ENCODE results near the gene ABR.
"Not testable (repeated sequence)": the region's sequence is repeated elsewhere in the genome, so short reads cannot be mapped to it uniquely, and the experiment has no call there.

Gene ABR

GRCh38 chr17:1107083-1107776, 72.6 kb downstream of the ABR start:
- H3K27me3 ChIP-seq: peaks cover 8% of the 10 kb centered on the region
- H4K20me1 ChIP-seq: peaks cover 89% of the 10 kb centered on the region
- H3K36me3 ChIP-seq: no peaks in the 10 kb centered on the region
- H3K9me3 ChIP-seq: no peaks in the 10 kb centered on the region
- peaks cover 48% of the 10 kb centered on the region for H3K4me1 ChIP-seq
- no peak overlapping the region for H3K27ac ChIP-seq
- no peak overlapping the region for H3K9ac ChIP-seq
- peak overlapping the region; percentile 97; the same call in 1 of the 2 replicates for H3K4me2 ChIP-seq
- TF ChIP-seq Cebpa-rat (IDR thresholded peaks at IDR 0.05): no peak
- no peak overlapping the region for H3K4me3 ChIP-seq

GRCh38 chr17:1104222-1104621, 75.6 kb downstream of the ABR start:
- no peak for TF ChIP-seq Cebpa-rat (IDR thresholded peaks at IDR 0.05)
- Histone ChIP-seq H3K27me3 (peaks cover 8% of the 10 kb centered on the region), H3K27ac (no peak overlapping the region), H4K20me1 (peaks cover 62% of the 10 kb centered on the region), H3K36me3 (peaks cover 11% of the 10 kb centered on the region), H3K4me3 (no peak overlapping the region), H3K4me2 (no peak overlapping the region), H3K9ac (no peak overlapping the region), H3K9me3 (no peaks in the 10 kb centered on the region), H3K4me1 (peaks cover 20% of the 10 kb centered on the region)

GRCh38 chr17:1100382-1100781, 79.4 kb downstream of the ABR start:
- H3K36me3 ChIP-seq: peaks cover 29% of the 10 kb centered on the region
- no peak overlapping the region for H3K27ac ChIP-seq
- peaks cover 64% of the 10 kb centered on the region for H4K20me1 ChIP-seq
- TF ChIP-seq Cebpa-rat (IDR thresholded peaks at IDR 0.05): no peak
- H3K9me3 ChIP-seq: no peaks in the 10 kb centered on the region
- H3K4me1 ChIP-seq: peaks cover 22% of the 10 kb centered on the region
- no peak overlapping the region for H3K4me2 ChIP-seq
- no peak overlapping the region for H3K4me3 ChIP-seq
- H3K9ac ChIP-seq: no peak overlapping the region
- no peaks in the 10 kb centered on the region for H3K27me3 ChIP-seq

- no peak overlapping the region for H3K9ac ChIP-seq
- no peak for TF ChIP-seq Cebpa-rat (IDR thresholded peaks at IDR 0.05)
- peaks cover 54% of the 10 kb centered on the region for H4K20me1 ChIP-seq
- no peak overlapping the region for H3K27ac ChIP-seq
- H3K36me3 ChIP-seq: peaks cover 40% of the 10 kb centered on the region
- H3K4me2 ChIP-seq: no peak overlapping the region
- peaks cover 17% of the 10 kb centered on the region for H3K4me1 ChIP-seq
- no peak overlapping the region for H3K4me3 ChIP-seq
- no peaks in the 10 kb centered on the region for H3K9me3 ChIP-seq
- H3K27me3 ChIP-seq: no peaks in the 10 kb centered on the region
Measured at GRCh38 chr17:1099242-1099641, 80.5 kb downstream of the ABR start.

GRCh38 chr17:1097972-1098744, 81.6 kb downstream of the ABR start:
- not testable (repeated sequence) for H3K27me3 ChIP-seq, H3K4me2 ChIP-seq, H3K27ac ChIP-seq, H3K9ac ChIP-seq, H3K9me3 ChIP-seq, H3K4me3 ChIP-seq
- Histone ChIP-seq H3K36me3 (peaks cover 46% of the 10 kb centered on the region), H4K20me1 (peaks cover 43% of the 10 kb centered on the region), H3K4me1 (peaks cover 17% of the 10 kb centered on the region)

- Histone ChIP-seq H3K27me3 (no peaks in the 10 kb centered on the region), H3K4me1 (peaks cover 29% of the 10 kb centered on the region), H3K9ac (0 out of 2 replicates have a peak overlapping the region, but pooled peaks have one; percentile 3), H3K4me3 (no peak overlapping the region), H3K9me3 (no peaks in the 10 kb centered on the region), H4K20me1 (peaks cover 52% of the 10 kb centered on the region), H3K36me3 (peaks cover 60% of the 10 kb centered on the region), H3K4me2 (peak overlapping the region; percentile 51), H3K27ac (0 out of 2 replicates have a peak overlapping the region, but pooled peaks have one; percentile 28)
- TF ChIP-seq Cebpa-rat (IDR thresholded peaks at IDR 0.05): no peak
Measured at GRCh38 chr17:1096215-1096614, 83.6 kb downstream of the ABR start.

GRCh38 chr17:1095853-1096173, 84.0 kb downstream of the ABR start:
- no peaks in the 10 kb centered on the region for H3K9me3 ChIP-seq
- no peak overlapping the region for H3K9ac ChIP-seq
- H3K36me3 ChIP-seq: peaks cover 64% of the 10 kb centered on the region
- no peak for TF ChIP-seq Cebpa-rat (IDR thresholded peaks at IDR 0.05)
- H3K4me3 ChIP-seq: no peak overlapping the region
- H3K4me2 ChIP-seq: peak overlapping the region; percentile 51
- H3K4me1 ChIP-seq: peaks cover 33% of the 10 kb centered on the region
- H3K27me3 ChIP-seq: no peaks in the 10 kb centered on the region
- H3K27ac ChIP-seq: no peak overlapping the region
- peaks cover 55% of the 10 kb centered on the region for H4K20me1 ChIP-seq

- H3K4me1 ChIP-seq: peaks cover 39% of the 10 kb centered on the region
- no peak for TF ChIP-seq Cebpa-rat (IDR thresholded peaks at IDR 0.05)
- no peaks in the 10 kb centered on the region for H3K9me3 ChIP-seq
Measured at GRCh38 chr17:1095090-1095852, 84.5 kb downstream of the ABR start.

GRCh38 chr17:1094591-1094990, 85.2 kb downstream of the ABR start:
- Histone ChIP-seq H3K9me3 (no peaks in the 10 kb centered on the region), H3K27ac (no peak overlapping the region), H3K27me3 (no peaks in the 10 kb centered on the region), H3K4me2 (no peak overlapping the region), H3K9ac (no peak overlapping the region), H3K4me1 (peaks cover 45% of the 10 kb centered on the region), H4K20me1 (peaks cover 55% of the 10 kb centered on the region), H3K4me3 (no peak overlapping the region), H3K36me3 (peaks cover 68% of the 10 kb centered on the region)
- no peak for TF ChIP-seq Cebpa-rat (IDR thresholded peaks at IDR 0.05)

More at GRCh38 chr17:1095090-1095852, 84.5 kb downstream of the ABR start:
- Histone ChIP-seq H3K27me3 (no peaks in the 10 kb centered on the region), H3K4me3 (no peak overlapping the region), H3K36me3 (peaks cover 66% of the 10 kb centered on the region), H3K27ac (no peak overlapping the region), H4K20me1 (peaks cover 55% of the 10 kb centered on the region), H3K4me2 (no peak overlapping the region), H3K9ac (no peak overlapping the region)

- Histone ChIP-seq H3K9me3 (no peaks in the 10 kb centered on the region), H3K9ac (no peak overlapping the region), H4K20me1 (peaks cover 34% of the 10 kb centered on the region), H3K36me3 (peaks cover 54% of the 10 kb centered on the region), H3K4me3 (no peak overlapping the region), H3K4me1 (peaks cover 48% of the 10 kb centered on the region), H3K27me3 (no peaks in the 10 kb centered on the region), H3K27ac (no peak overlapping the region), H3K4me2 (no peak overlapping the region)
- TF ChIP-seq Cebpa-rat (IDR thresholded peaks at IDR 0.05): no peak
Measured at GRCh38 chr17:1091900-1092299, 87.9 kb downstream of the ABR start.

All from BLaER1 (cell line).